GDM1 (cell line): Measurements from ENCODE around the gene DHX15.

ENCODE experiments used
- DNase-seq: peaks from one replicate; lab custom pipeline; 2025; lab: John Stamatoyannopoulos, UW

The DHX15 gene

DNA sequence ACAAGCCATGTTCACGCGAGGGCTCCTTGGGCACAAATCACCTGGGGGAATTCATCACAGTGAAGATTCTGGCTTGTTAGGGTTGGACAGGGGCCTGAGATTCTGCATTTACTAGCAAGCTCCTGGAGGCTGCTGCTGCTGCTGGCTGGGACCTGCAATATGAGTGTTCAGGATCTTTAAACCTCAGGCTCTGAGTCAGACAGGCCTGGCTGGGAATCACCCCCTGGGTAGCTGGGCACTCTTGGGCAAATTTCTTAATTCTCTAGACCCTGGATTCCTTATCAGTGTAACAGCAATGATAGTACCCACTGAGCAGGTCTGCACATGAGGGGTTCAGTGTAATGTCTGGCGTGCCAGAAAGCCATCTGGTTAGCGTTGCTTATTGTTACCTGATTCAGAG, 101.5 kb downstream of the DHX15 start:
- no peak for DNase-seq

DNA sequence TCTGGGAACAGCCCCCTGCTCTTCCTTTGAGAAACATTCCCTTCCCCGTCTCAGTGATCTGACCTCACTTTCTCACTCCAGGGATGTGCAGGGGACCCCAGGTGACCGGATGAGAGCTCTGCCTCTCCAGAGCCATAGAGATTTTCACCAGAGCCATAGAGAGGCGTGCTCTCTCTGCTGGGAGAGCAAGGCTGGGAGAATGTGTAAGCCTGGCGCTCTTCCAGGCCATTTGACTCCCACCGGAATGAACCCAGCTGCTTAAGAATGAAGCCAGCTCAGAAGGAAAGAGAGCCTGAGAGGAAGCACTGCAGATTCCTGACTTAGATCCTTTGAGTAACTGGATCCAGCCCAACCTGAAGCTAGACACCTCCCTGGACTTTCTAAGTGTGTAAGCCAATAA, 106.4 kb downstream of the DHX15 start:
- no peak for DNase-seq
